Left lobe of liver (tissue), 2 donors: ENCODE results near the gene KLHL28. TPM values are rescaled to one million over a fixed set of nuclear protein-coding genes. Genes with fewer than 3 reads are reported as not detected.
"Not testable (repeated sequence)": the region's sequence is repeated elsewhere in the genome, so short reads cannot be mapped to it uniquely, and the experiment has no call there.

Experiments
- ATAC-seq: fragments of 200-7000 bp; cut with Tn5 transposase; one replicate; pipeline ENCODE4 v1.9.1; 2020; ENCODE audit warnings: mild to moderate bottlenecking, moderate library complexity
- DNase-seq: peaks from one replicate; pipeline ENCODE4 v3.0.0-alpha.2; 2020; ENCODE audit warnings: low spot score
- total RNA-seq: library from RNA; stranded (reverse); gene quantifications from one replicate; pipeline ENCODE4 v1.2.1, GENCODE V29; 2021
- donor health status: DM: no; HTN: no; CAD: no; lungs with moderate emphysema.
- donor health status: DM: no; HTN: yes; CAD: no.

KLHL28 gene
- total RNA-seq, 1 donor from 2014 or later: 6.2 TPM

DNA sequence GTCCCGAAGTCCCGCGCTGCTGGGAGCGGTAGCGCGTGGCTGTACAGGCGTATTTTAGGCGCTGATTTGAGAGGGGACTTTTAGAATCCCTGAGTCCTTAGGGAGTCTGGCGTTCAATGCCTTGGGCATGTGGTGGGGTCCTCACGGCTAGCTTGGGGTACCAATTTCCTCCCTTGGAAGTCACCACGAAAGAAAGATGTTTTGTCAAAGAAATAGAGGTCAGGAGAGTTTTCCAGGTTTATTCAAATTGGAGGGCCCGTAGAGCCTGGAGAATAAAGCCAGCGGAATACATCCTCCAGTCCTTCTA lies 63.9 kb downstream of the KLHL28 start:
- ATAC-seq (no peak), DNase-seq (no peak)

DNA sequence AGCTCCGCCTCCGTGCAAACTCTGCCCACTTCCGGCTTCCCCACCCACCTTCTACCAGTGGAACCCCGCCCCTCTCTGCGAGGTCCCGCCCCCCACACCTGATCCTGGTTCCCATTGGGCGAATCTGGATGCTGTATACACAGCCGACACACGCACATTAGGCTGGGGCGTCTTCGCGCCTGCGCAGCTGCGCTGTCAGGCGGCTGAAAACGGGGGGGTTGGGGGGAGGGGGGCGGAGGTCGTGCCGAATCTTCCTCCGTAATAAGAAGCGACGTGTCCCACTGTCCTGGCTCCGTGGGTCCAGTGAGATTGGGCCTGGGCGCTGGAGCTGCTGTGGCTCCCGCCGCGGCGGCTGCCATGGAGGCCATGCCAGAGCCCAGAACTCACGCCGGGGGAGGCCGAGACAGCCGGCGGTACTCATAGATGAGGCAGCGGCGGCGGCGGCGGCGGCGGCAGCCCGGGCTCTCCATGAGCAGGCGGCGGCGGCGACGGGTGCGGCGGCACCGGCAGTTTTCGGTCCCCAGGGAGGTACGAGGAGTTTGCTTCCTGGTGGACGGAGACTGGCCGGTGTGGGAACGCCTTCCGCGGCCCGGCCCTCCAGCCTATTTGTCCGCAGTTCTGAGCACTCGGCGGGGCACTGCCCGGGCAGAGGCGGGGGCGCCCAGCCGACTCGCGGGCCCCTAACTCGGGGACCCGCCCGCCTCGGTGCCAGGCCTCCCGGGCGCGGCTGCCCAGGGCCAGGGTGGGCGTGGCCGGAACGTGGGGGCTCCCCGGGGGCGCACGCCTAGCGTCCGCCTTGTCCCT lies 64.5 kb downstream of the KLHL28 start:
- peak; percentile 95 for ATAC-seq
- DNase-seq: peak; percentile 99

GRCh38 chr14:44896275-44897040 lies 65.3 kb downstream of the KLHL28 start:
- ATAC-seq (no peak), DNase-seq (no peak)

DNA sequence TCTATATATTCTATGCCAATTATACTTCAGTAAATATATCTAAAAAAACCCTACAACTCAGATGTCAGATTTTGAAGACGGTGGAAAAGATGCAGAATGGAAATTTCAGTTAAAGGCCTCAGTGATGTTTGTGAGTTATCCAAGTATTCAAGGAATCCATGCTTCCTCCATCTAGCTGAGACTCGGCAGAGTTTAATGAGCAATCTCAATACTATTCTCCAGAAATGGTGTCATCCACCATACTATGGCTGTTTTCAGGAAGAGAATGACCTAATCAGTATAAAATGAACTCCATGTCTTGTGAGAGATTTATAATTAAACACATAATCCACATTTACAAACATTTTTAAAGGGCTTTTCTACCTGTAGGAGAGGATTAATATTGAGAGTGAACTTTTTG lies 66.0 kb downstream of the KLHL28 start:
- ATAC-seq (no peak), DNase-seq (no peak)

DNA sequence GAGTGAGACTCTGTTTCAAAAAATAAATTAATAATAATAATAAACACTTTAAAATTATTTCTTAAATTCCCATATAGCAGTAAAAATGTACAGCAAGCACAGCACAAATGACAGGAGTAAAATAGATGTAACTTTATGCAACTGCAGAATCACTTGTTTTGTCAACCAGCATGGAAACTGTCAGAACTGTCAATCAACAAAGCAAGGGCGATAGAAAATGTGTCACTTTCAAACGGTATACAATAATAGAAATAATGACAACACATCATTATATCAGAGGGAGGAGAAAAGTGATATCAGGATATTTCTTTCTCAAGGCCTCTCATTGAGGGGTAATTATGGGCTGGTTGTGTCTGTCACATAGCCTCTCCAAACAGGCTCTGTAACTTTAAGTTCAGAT lies 68.2 kb downstream of the KLHL28 start:
- DNase-seq (no peak), ATAC-seq (no peak)

DNA sequence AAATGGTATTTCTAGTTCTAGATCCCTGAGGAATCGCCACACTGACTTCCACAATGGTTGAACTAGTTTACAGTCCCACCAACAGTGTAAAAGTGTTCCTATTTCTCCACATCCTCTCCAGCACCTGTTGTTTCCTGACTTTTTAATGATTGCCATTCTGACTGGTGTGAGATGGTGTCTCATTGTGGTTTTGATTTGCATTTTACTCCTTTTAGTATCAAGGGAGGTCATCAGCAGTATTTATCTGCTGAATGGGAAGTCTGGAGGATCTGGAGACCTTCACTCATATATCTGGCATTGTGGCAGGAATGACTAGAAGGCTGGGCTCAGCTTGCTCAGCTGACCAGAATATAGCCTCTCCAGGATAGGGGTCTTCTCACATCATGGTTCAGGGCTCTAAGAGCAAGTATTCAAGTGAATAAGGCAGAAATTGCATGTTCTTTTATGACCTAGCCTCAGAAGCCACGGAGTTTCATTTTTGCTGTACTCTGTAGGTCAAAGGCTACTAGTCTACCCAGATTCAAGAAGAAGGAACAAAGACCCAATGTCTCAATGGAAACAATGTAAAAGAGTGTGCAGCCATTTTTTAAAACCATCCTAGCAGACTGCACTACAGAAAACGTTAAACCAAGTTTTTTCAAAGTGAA lies 69.9 kb downstream of the KLHL28 start:
- not testable (repeated sequence) for DNase-seq, ATAC-seq

DNA sequence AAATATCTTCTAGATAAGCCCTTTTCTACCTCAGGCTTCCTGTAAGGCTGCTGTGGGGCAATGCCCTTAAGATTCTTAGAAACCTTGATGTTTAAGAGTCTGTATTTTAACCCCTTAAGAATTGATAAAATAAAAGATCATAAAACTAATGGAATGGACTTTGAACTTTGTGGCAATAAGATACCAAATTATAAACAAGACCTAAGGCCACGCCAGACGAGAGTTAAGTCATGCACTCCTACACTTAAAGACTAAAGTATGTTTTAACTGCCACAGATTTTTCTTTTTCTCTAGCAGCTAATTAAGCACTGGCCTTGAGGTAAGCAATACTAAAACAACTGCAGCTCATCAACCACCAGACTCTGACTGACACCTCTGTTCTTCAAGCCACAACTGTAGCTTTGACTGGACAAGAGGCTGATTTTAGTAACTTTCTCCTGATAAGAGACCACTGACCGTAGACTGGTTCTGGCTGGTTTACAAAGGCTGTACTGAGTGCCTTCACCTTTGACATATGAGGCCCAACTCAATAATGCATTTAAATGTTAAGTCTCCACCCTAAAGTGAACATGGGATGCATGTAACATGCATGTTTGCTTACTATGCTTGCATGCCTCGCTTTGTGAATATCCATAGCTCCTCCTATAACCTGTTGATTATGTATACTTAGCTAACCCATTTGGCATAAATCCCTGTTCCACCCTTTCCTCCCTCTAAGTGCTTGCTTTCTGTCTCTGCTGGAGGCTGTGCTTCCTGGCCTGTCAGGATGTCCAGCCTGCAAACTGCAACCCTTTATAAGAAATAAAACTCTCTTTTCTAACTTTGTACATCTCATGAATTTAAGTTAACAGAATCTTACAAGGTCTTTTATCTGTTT lies 71.9 kb downstream of the KLHL28 start:
- no peak for ATAC-seq
- no peak for DNase-seq

GRCh38 chr14:44887596-44887955 lies 74.2 kb downstream of the KLHL28 start:
- ATAC-seq (no peak), DNase-seq (no peak)

DNA sequence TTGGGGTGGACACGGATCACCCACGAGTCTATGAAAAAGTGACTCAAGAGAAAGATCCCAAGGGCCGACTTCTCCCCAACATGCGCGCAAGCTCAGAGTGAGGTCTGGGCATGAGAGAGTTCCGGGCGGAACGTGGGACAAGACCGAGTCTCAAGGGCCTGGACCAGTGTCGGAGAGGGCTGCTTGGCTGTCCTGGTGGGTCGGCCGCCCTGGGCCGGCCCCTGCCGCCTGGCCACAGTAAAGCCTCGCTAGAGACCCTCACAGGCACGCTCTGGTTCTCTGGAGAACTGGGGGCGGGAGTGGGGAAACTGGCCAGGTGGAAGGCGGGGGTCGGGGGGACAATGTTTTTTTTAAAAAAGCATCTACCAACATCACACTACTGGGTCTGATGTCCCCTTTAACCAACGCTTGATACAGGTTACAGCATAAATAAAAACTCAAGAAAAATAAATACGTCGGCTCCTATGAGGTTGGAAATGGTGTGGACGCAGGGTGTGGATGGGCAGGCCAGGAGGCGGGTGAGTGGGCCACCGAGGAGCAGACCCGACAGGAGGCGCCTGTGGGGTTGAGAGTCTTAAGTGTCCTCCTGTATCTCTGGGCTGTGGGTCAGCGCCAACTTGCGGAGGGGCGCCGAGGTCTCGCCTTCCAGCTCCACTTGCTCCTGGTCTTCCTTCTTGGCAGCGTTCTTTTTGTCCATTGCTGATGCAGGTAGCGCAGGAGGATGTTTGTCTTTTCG lies 74.7 kb downstream of the KLHL28 start:
- ATAC-seq (no peak), DNase-seq (no peak)

GRCh38 chr14:44880791-44881190 lies 81.0 kb downstream of the KLHL28 start:
- DNase-seq: no peak
- no peak for ATAC-seq

Other genes with a start within 250 kb of the KLHL28 start
- gene TOGARAM1, start 243 bp upstream of the KLHL28 start, total RNA-seq: 5.9 TPM
- 9.4 TPM for gene PRPF39, start 122.2 kb upstream of the KLHL28 start, total RNA-seq
- gene FKBP3, start 172.5 kb upstream of the KLHL28 start, total RNA-seq: 24.1 TPM
- 2.5 TPM for gene FANCM, start 174.0 kb upstream of the KLHL28 start, total RNA-seq